GM12875 (cell line): ENCODE measurements around the gene MPDU1.

ENCODE experiments used
- H3K4me3 ChIP-seq: one replicate; pipeline ENCODE4 v1.5.1; 2011; ENCODE audit warnings: low read depth, low read length, control low read depth
- CTCF ChIP-seq: IDR thresholded peaks from 2 replicates; pipeline ENCODE4 v1.5.1; 2011; ENCODE audit warnings: low read depth, mild to moderate bottlenecking, control low read depth, inconsistent platforms, low read length, moderate library complexity, borderline replicate concordance; ENCODE audit not compliant: insufficient read depth

MPDU1 gene

DNA sequence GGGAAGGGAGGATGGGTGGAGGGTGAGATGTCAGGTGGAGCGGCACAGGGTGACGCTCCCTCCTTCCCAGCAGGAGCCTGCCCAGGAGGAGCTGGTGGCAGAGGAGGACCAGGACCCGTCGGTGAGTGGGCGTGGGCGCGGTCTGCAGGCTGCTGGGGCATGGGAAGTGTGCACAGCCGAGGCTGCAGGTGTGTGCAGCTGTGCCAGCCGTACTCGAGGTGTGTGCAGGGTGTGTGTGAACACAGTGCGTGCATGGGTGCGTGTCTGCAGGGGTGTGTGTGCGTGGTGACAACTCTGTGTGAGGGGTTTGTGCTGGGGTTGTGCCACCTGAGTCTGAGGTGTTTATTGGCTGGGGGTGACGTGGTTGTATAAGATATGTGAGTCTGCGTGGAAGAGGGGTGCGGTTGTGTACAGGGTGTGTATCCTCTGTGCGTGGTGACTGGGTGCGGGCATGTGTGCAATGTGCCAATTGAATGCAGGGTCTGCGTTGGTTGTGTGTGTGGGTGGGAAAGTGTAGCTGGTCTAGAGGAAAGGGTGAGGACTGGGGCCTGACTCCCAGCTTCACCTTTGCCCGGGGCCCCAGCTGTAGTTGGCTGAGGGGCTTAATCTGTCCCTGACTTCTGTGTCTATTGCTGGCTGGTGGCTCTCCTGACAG is 34.1 kb upstream of the MPDU1 start:
- peak overlapping the region; percentile 65 for H3K4me3 ChIP-seq

DNA sequence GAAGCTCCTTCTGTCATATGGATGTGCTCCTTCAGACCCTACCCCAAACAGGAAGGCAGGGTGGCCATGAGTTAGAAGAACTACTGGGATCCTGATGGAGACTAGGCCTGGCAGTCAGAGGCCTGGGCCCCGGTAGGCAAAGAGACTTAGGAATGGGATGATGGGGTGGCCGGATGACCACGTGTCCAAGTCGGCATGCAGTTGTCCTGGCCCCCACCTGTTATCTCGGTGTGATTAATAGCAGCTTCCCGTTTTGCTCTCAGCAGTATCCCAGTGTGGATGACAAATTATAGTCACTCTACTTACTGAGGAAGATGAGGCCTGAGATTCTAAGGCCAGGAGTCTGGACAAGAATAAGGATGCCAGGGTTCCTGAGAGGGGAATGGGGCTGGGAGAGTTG is 33.3 kb upstream of the MPDU1 start:
- no peak overlapping the region for H3K4me3 ChIP-seq
- TF ChIP-seq CTCF, result no peak

More for the DNA sequence above, 34.1 kb upstream of the MPDU1 start:
- TF ChIP-seq CTCF, result no peak

- no peak for TF ChIP-seq CTCF
- H3K4me3 ChIP-seq, result no peak overlapping the region
These were observed 32.3 kb upstream of the MPDU1 start for GRCh38 chr17:7551396-7551795.

- TF ChIP-seq CTCF, result no peak
- no peak overlapping the region for H3K4me3 ChIP-seq
These were observed 31.0 kb upstream of the MPDU1 start for GRCh38 chr17:7552621-7553051.

DNA sequence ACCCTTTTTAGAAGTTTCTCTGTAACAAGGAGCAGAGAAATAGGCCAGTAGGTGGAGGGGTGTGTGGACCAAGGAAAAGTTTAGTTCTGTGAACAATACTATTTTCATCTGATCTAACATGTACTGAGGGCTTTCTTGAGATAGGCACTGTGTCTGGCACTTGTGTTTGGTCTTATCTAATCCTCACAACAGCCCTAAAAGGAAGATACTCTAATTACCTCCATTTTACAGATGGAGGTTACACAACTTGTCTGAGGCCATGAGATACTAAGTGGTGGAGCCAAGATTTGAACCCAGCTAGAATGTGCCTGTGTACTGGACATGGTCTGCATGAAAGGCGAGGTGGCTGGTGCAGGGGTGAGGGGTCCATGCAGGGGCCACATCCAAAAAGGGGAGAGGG is 30.3 kb upstream of the MPDU1 start:
- no peak for TF ChIP-seq CTCF
- H3K4me3 ChIP-seq, result no peak overlapping the region

DNA sequence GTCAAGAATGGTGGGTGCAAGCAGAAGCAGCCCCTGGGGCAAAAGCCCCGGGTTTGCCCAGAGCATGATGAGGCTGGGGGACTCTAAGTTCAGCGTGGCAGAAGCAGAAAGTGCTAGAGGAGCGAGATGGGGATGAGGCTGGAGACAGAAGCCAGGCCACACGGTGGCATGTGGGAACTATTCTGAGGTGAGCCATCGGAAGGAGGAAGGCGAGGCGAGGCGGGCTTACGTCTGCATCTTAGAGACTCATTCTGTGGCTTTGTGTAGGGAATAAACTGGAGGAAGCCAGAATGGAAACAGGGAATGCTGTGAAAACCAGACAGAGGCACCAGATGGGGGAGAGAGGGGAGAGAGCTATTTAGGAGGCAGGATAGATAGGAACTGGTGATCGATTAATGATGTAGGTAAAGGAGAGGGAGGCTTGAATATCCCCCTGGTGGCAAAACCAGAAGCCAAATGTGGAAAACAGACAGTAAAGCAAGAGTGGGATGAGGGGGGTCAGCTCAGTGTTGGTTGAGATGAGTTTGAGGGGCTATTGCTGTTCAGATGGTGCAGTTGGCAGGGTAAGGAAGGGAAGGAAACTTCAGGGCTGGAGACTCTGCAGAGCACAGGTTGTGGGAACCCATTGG is 28.2 kb upstream of the MPDU1 start:
- no peak for TF ChIP-seq CTCF
- no peak overlapping the region for H3K4me3 ChIP-seq

DNA sequence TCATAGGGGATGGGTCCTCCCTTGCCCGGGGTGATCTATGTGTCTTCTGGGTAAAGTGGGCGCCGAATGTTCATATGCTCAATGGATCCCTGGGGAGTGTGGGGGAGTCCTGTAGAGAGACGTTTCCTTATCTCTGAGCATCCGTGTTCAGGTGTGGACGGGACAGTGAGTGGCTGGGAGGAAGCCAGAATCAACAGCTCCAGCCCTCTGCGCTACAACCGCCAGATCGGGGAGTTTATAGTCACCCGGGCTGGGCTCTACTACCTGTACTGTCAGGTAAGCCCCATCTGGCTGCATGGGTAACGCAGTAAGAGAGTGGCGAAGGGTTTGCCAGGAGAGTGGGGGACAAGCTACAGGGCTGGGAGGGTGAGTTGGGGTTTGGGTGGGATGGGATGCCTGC is 27.0 kb upstream of the MPDU1 start:
- TF ChIP-seq CTCF, result no peak
- no peak overlapping the region for H3K4me3 ChIP-seq
